GM15510 (cell line): ENCODE results near the gene LRP6.

Source experiments
- POLR2A ChIP-seq: IDR thresholded peaks from 3 replicates; pipeline ENCODE4 v1.6.1; 2011; ENCODE audit warnings: borderline replicate concordance; ENCODE audit not compliant: insufficient read length; ENCODE audit errors: extremely low read depth

Gene LRP6

DNA sequence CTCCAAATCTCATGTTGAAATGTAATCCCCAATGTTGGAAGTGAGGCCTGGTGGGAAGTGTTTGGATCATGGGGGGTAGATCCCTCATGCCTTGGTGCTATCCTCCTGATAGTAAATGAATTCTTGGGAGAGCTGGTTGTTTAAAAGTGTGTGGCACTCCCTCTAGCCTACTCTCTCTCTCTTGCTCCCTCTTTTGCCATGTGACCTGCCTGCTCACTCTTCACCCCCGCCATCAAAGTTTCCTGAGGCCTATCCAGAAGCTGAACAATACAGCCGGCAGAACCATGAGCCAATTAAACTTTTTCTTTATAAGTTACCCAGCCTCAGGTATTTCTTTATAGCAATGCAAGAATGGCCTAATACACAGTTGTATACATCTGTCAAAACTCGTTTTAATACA is 133.6 kb downstream of the LRP6 start:
- no peak for TF ChIP-seq POLR2A

DNA sequence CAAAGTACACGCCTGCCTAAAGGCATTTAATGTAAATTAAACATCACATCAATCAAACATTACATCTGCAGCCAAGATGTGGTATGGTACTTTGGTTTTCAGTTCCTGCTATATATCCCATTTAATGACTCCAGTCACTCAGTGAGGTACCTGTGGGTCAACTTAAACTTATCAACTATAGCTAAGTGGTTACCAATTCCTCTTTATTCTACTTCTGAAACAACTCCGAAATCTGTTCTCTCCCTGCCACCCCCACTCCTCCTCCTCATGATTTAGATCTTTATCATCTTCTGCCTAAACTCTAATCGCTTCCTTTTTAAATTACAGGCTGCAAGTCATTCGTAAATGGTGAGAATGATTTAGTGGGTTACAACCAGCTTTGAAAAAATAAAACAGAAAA is 138.2 kb downstream of the LRP6 start:
- no peak for TF ChIP-seq POLR2A

DNA sequence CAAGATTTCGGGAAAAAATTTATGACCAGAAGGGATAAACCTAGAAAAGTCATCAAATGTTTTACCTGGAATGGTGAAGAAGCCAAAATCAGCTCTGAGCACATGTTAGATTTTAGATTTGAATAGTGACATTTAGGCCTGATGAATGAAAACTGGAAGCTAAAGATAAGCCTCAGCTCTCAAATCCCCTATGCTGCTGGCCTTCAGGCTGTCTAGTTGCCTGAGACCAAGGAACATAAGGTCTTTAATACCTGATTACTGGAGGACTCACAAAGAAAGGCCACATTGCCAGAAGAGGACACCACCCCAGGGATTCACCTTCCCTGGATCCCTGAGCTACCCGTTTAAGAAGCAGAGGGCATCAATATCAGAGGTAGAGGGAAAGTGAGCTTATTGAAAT is 139.5 kb downstream of the LRP6 start:
- no peak for TF ChIP-seq POLR2A

DNA sequence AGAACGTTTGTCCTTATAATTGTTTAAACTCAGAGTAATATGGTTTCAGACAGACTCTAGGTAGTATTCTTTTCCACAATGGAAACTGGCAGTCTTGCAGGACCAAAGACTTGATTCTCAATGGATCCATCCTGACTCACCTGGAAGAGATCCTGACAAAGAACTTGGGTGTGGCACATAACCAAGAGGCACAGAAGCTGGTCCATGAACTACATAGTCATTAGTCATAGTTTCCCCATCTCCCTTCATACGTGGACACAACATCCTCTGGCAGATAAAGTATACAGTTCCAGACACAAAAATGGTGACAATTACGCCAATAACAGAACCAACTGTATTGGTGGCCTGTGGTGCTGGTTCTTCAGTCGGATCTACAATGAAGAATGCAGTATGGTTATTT is 140.3 kb downstream of the LRP6 start:
- no peak for TF ChIP-seq POLR2A

DNA sequence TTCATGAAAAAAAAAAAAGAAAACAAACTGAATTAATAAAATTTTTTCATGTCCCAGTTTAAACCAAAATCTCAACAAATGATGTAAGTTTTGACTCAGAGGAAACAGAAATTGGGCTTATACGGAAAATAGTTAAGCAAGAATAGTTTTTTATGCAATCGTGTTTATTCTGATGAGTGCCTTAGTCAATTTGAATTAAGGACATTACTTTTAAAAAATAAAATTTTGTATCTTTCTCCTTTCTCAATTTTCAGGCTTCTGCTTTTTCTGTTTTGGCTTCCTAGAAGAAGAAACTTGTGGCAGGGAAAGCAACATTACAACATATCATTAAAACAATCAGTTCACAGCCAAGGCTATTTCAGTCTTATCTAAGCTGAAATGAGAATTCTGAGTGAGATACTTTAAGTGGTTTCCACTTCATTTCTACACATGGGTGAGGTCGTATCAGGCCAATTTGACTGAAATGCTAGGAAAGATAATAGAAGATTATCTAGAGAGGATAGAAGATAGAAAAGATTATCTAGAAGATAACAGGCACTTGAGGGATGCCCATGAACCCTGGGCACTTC is 143.7 kb downstream of the LRP6 start:
- TF ChIP-seq POLR2A = no peak

DNA sequence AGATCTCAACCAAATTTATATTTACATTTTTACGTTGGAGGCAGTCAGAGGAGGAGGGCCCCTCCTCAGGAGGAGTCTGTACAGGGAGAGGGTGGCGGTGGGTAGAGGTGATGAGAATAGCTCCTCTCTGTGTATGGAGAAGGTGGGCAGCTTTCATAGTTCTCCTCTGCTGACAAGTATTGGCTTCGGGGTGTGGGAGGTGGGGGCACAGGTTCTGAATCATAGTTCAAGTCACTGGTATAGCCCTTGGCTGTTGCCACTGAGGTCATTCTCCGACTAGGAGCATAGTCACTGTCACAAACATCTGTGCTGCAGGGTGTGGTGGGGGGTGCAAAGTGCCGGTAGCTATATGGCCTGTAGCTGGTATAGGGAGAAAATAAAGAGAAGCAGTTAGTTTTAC is 145.8 kb downstream of the LRP6 start:
- TF ChIP-seq POLR2A = no peak

DNA sequence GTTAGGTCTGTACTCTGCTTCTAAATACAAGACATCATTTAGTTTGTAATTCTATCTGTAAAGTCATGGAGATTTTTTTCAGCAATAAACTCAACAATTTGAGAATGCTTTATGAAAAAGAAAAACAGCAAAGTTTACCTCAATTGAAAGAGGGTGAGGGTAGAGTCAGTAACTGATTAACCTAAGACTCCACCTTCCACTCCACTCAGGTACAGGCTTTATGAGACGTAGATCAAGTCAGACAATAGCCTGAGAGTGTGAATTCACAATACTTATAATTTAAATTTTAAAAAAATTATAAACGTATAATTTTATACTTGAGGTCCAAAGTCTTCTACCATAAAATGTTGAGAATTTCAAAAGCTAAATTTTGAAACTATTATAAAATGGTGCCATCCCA is 150.2 kb downstream of the LRP6 start:
- no peak for TF ChIP-seq POLR2A

DNA sequence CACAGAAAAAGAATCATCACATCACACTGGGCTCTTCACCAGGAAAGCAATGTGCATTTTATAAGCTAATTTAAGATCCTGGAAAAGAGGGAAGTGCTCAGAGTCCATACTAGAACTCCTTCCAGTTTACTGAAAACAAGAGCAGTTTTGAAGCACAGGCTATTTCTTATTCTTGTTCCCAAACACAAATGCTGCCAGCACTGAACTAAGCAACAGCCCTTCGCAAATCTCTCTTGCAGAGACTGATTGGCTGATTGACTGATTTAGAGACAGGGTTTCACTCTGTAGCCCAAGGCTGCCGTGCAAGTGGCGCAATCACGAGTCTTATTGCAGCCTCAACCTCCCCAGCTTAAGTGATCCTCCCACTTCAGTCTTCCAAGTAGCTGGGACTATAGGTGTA is 151.3 kb downstream of the LRP6 start:
- TF ChIP-seq POLR2A = no peak

DNA sequence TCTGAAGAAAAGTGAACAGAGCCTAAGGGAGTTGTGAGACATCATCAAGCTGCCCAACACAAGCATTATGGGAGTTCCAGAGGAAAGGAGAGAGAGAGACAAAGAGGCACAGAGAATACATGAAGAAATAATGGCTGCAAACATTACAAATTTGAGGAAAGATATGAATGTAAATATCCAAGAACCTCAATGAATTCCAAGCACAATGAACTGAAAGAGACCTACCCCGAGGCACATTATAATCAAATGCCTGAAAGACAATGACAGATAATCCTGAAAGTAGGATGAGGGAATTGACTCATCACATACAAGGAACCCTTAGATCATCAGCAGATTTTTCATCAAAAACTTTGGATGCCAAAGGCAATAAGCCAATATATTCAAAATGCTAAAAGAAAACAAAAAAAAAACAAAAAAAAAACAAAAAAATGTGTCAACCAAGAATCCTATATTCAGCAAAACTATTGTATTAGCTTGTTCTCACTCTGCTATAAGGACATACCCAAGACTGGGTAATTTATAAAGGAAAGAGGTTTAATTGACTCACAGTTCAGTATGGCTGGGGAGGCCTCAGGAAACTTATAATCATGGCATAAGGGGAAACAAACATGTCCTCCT is 158.3 kb downstream of the LRP6 start:
- TF ChIP-seq POLR2A = no peak

DNA sequence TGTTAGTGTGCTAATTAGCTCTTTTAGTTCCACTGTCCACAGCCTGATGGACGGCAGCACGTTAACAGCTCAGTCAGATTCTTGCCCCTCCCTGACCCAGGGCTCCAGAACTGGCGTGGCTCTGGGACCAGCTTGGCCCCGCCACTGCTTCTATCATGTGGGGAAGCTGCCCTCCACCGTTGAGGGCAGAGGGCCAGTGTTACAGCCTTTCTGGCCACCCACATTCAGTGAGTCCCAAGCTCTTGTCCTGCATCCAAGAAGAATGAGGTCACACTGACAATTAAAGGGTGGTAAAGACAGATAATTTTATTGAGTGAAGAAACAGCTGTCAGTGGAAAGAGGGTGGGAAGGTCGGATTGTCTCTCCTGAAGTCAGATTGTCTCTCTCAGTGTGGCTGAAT is 159.2 kb downstream of the LRP6 start:
- TF ChIP-seq POLR2A = no peak

DNA sequence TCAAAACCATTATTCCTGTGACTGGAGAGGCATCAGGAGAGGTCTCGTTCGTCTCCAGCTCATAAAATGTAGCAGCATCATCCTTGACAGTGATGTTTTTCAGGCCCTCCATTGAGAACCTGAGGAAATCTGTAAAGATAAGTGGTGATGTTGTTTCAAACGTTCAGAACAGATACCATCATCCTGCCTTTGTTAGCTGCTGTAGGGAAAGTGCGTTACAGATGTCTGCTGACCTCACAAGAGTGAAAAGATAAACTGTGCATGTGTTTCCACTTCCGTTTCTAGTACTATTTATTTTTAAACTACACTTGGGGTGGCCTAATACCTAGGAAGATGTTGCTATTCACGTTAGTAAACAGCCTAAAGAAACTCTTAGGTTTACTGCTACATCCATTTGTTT is 167.7 kb downstream of the LRP6 start:
- TF ChIP-seq POLR2A = no peak

DNA sequence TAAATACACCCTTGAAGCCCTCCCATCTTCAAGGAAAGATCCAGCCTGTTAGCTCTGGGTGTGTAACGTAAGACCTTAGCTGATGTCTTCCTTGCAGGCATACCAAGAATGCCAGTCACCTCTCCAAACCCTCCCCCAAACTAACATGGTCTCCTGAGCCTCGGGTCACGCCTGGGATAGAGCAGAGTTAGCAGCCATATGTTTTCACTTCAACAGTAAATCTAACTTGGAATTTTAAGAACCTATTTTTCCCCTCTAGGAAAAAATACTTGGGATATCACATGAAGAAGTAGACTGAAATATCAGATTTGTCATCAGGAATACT is 168.2 kb downstream of the LRP6 start:
- TF ChIP-seq POLR2A = no peak

DNA sequence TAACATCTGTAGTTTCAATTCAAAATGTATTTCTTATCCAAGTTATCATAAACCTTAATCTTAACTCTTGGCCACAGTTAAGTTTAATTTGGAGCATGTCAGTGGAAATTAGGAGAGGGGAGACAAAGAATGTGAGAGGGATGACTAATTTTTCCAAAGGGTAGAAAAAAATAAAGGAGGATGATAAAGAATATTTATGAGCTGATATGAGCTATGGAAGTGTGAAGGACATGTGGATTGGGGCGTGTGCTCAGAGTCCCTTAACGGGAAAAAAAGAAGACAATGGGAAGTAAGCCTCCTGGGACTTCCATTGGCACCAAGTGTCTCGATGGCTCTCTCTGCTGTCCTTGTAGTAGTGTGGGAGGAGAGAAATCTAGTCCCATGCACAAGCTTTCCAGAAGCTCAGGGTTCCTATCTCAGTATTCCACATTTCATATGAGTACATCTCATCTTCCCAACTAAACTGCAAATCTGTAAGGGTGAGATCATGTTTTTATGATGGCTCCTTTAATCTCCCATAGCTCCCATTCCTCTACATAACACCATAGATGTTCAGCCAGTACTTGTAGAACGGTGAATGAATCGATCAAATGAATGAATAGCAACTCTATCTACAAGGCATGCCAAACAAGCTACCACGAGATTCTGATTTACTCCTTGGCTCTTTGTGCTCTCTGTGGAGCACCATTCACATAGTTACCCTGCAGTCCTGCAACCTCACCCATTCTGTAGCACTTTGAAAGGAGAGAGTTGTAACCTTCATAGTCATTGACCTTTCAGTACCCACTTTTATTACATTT is 168.8 kb downstream of the LRP6 start:
- no peak for TF ChIP-seq POLR2A

DNA sequence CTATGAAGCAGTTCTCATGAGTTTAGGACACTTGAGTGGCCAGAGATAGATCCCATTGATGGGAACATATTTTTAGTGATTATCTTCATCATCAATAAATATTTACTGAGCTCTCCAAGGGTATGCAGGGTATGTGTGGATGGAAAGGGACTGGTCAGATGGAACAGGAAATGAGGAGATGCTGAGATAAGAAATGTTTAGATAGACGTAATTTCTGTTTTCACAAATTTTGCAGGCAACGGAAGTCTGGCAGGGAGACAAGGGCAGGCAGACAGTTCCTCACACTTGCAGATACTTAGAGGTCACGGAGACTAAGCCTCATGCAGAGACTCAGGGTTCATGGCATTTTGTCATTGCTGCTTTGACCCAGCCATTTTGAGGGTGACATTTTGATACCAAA is 171.8 kb downstream of the LRP6 start:
- TF ChIP-seq POLR2A = no peak

DNA sequence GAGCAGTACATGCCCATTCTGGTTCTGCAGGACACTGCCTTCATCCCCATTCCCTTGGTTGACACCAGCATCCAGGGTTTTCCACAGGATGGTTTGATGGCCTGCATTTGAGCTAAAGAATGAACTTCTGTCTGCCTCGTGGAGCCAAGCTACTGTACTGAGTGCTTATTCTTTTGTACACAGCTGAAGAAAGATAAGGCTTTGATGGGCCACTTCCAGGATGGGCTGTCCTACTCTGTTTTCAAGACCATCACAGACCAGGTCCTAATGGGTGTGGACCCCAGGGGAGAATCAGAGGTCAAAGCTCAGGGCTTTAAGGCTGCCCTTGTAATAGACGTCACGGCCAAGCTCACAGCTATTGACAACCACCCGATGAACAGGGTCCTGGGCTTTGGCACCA is 172.4 kb downstream of the LRP6 start:
- no peak for TF ChIP-seq POLR2A

DNA sequence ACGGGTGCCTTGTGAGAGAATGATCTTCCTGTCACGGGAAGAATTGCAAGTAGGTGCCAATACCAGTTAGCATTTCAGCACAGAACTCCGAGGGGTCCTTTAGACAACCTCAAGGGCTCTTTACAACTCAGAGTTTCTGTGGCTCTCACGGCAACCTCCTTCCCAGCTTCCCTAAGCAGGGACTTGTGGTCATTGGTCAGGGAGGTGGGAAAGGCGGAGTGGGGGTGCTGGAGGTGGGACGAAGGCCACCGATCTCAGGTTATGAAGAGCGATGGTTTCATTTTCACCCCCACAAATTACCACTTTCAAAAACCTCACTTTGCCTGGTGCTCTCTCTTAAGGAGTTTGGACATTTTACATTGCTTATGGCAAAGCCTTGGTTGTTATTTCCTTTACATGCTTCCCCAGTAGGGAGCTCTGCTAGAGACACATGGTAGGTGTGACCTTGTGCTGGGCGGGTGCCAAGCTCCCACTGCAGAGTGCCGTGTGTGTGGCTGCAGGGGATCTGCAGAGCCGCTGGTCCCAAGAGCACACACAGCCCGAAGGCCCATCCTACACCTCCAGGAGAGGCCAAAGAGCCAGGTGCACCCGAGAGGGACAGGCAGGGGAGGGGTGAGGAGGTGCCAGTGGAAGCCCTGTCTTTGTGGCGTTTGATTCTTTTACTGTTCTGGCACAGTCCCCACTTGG is 174.7 kb downstream of the LRP6 start:
- no peak for TF ChIP-seq POLR2A

DNA sequence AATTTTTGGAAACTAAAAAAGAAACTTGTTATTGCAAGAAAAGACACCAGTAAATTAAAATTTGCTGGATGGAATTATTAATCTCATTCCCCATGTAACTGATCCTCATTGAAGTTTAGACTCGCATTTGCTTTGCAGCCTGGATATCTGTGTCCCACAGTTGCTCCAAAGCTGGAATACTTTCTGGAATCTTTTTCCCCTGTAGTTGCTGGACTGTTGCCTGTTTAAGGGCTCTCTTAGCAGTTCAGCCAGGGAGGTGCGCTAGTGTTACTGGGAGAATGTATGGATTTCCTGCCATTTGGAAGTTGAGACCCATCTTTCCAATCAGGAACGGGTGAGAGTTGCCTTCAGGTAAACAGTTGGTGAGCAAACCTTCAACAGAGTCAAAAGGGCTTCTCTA is 175.8 kb downstream of the LRP6 start:
- TF ChIP-seq POLR2A = no peak

DNA sequence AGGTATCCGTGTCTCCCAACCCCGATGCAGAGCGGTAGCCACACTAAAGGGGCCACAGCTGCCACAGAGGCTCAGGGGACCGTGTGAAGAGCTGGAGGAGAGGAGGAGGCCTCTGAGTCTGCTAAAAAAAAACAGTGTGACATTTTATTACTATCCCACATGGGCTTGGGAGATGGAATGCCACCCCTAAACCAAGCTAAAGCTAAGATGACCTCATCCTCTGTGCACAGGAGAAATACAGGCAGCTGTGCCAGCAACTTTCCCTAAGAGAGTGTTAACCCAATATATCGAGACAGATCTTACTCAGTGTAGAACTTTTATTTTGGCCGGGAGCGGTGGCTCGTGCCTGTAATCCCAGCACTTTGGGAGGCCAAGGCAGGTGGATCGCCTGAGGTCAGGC is 178.1 kb downstream of the LRP6 start:
- no peak for TF ChIP-seq POLR2A
